Measurements from ENCODE around the gene KIF23.
"Not testable (repeated sequence)": the region's sequence is repeated elsewhere in the genome, so short reads cannot be mapped to it uniquely, and the experiment has no call there.

Gene KIF23

DNA sequence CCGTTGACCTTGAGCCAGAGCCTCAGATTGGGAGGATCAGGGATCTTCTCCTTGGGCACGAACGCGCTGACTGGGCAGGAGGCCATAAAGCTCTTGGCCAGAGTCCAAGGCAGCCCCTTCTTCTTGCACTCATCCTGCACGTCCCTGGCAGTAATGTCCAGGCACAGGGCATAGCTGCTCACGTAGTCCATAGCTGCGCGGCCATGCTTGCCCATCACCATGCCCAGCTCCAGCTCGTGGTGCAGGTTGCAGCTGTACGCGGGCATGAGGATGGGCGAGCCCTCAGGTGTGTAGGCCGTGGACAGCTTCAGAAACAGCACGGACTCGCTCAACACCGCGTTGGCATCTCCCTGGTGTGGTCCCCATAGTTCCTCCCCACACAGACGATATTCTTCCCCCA is 20.5 kb downstream of the KIF23 start:
- no peak for DNase-seq (ENCODE audit: low read depth)

DNA sequence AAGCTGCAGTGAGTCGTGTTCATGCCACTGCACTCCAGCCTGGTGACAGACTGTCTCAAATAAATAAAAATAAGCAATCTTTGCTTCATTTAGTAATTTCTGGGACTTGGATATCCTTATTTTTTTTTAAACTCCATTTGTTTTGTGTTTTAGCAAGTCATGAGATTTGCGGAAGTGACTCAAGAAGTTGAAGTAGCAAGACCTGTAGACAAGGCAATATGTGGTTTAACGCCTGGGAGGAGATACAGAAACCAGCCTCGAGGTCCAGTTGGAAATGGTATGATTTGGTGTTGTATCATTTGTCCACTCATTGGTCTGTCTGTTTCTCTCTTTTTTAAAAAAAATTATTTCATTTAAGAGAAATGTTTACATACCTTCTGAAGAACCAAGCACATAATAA is 21.8 kb downstream of the KIF23 start:
- DNase-seq (ENCODE audit: low read depth) = no peak

DNA sequence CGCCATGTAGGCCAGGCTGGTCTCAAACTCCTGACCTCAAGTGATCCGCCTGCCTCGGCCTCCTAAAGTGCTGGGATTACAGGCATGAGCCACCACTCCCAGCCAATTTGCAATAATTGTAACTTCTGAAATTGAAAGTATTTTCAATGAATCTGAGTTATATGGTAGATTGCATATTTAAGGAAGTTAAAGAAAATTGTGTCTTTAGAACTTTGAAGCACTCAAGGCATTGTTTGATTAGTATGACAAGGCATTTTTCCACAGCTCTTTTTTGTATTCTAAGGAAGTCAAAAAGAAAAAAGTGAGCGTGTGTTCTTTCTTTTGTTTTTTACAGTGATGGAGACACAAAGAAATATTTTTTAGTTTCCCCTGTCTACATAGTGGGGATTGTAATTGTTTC is 22.8 kb downstream of the KIF23 start:
- DNase-seq (ENCODE audit: low read depth) = no peak

DNA sequence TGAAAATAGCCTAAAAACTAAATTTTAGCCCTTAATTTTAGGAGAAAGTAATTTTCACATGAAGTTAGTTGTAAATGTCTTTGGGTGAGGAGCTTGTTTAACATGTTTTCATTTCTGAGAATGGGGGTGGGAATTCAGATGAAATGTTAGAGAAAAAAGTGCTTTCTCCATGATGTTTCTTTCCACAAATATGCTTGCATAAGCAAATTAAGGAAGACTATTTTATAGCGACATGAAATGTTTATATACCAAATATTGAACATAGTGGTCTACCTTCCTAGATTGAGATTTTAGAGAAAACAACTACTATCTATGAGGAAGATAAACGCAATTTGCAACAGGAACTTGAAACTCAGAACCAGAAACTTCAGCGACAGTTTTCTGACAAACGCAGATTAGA is 25.5 kb downstream of the KIF23 start:
- no peak for DNase-seq (ENCODE audit: low read depth)

DNA sequence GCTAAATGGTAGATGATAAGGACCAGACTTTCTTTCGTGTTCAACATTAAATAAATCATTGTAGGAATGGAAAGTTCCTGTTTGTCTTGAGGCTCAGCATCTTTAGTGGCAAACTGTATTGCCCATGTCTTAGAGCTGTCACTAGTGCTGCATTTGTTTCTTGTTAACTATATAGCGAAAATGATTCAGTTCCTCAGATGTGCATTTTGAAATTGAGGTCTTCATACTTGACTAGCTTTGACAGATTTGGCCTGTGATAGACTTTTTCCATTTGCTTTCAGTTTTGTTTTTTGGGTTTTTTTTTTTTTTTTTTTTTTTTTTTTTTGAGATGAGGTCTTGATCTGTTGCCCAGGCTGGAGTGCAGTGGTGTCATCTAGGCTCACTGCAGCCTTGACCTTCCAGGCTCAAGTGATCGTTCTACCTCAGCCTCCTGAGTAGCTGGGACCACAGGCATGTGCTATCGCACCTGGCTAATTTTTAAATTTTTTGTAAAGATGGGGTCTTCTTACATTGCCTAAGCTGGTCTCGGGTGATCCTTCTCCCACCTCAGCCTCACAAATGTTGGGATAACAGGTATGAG is 29.0 kb downstream of the KIF23 start:
- no peak for DNase-seq (ENCODE audit: low read depth)

DNA sequence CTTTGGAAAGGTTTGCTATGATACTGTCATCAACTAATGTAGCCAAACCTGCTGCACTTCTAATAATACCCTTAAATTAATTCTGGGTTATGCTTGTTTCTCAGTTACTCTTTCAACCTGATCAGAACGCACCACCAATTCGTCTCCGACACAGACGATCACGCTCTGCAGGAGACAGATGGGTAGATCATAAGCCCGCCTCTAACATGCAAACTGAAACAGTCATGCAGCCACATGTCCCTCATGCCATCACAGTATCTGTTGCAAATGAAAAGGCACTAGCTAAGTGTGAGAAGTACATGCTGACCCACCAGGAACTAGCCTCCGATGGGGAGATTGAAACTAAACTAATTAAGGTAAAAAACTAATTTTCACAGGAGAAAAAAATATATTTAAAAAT is 30.5 kb downstream of the KIF23 start:
- no peak for DNase-seq (ENCODE audit: low read depth)

DNA sequence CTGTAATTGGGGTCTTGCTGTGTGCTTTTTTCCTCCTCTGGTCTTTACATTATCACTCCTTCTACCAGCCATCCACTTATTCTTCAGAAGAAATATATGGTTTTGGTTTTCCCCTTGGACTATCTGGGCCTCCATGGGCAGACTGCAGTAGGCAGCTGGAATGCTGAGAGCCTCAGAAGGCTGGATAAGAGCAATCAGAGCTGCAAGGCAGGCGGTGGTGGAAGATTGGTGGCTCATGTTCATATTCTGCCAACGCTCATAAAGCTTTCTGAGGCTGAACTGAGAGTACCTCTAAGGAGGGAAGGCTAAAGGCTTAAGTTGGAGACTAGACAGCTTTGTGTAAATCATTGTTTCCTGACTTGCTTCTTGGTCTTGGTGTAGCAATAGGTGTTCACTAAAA is 32.8 kb downstream of the KIF23 start:
- DNase-seq (ENCODE audit: low read depth) = no peak

DNA sequence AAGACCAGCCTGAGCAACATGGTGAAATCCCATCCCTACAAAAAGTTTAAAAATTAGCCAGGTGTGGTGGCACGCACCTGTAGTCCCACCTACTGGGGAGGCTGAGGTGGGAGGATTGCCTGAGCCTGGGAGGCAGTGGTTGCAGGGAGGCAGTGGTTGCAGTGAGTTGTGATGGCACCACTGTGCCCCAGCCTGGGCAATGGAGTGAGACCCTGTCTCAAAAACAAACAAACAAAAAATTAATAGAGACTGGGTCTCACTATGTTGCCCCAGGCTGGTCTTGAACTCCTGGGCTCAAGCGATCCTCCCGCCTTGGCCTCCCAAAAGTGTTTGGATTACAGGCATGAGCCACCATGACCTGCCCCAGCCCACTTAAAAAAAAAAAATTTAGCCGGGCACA is 36.1 kb downstream of the KIF23 start:
- DNase-seq (ENCODE audit: low read depth) = not testable (repeated sequence)

DNA sequence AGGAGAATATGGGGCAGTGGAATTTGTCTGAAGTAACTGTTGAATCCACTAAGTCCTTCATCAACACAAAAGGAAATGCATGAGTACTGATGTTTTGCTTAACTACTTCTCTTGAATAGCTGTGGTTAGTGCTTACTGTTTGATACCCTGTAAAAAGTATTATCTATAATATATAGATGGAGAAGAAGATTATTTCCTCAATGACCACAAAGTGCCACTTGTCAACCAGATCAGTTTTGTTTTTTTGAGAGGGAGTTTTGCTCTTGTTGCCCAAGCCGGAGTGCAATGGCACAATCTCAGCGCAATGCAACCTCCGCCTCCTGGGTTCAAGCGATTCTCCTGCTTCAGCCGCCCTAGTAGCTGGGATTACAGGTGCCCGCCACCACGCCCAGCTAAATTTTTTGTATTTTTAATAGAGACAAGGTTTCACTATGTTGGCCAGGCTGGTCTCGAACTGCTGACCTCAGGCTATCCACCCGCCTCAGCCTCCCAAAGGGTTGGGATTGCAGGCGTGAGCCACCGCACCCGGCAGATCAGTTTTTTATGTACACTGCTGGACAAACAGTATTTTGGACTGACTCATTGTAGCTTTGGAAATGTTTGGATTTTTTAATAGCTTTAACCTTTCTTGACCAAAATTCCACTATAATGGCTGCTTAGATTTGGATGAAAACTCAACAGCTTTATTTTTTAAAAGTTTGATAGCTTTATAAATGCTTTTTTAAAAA is 37.0 kb downstream of the KIF23 start:
- DNase-seq (ENCODE audit: low read depth) = peak; percentile 61

DNA sequence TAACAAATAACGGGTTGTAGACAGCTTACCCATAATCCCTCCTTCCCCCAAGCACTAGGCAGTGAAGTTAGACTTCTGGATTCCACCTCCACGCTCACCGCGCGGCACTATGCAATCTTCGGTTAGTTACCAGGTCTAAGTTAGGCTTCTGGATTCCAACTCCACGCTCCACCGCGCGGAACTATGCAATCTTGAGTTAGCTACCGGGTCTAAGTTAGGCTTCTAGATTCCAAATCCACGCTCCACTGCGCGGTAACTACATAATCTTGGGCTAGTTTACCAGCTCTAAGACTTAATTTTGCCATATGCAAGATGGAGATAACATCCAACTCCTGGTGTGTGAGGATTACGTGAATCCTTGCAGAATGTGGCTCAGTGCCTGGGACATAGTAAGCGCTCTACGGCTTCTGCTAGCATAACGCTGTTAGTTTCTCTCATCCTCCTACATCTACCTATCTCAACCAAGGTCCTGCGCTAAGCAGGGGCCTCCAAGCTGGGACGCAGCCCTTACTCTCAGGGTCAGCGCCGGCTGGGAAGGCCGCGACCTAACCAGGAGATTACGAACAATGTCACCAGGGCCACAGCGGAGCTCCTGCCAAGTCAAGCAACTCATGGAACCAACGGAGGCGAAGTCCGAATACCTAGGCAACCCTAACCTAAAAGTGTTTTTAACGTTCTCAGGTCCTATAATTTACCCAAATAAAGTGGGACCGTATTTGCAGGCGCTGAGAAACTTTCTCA is 38.0 kb downstream of the KIF23 start:
- peak; percentile 59 for DNase-seq (ENCODE audit: low read depth)

DNA sequence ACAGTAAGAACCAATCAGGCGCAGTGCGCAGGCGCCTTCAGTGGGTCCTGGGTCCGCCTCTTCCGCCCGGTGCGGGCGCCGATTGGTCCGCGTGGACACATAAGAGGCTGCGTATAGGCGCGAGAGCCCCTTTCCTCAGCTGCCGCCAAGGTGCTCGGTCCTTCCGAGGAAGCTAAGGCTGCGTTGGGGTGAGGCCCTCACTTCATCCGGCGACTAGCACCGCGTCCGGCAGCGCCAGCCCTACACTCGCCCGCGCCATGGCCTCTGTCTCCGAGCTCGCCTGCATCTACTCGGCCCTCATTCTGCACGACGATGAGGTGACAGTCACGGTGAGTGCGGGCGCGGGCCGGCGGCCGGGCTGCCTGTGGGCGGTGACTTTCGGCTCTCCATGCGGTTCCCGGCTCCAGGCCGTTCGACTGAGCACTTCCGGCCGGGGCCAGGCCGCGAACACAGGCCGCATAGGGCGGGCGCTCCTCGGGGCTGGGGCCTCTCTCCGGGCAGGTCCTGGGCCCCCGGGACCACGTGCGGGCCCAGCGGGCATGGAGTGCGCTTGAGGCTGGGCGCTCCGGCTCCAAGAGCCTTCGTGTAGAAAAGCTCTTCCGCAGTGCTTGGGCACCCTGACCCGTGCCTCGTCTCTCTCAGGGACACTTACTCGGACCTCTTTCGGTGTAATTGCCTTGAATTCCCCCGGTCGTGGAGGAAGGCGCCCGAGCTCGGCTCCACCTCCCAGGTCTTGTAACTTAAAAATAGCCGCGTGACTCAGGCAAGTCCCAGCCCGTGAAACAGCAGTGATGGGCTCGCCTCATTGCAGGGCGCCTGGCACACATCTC is 38.8 kb downstream of the KIF23 start, which contains the start of gene RPLP1:
TSS of gene RPLP1 (plus strand) at position 127 of the 830 bp plus-strand sequence. CDS start at position 258, 131 bp downstream.
- peak; percentile 95 for DNase-seq (ENCODE audit: low read depth)

DNA sequence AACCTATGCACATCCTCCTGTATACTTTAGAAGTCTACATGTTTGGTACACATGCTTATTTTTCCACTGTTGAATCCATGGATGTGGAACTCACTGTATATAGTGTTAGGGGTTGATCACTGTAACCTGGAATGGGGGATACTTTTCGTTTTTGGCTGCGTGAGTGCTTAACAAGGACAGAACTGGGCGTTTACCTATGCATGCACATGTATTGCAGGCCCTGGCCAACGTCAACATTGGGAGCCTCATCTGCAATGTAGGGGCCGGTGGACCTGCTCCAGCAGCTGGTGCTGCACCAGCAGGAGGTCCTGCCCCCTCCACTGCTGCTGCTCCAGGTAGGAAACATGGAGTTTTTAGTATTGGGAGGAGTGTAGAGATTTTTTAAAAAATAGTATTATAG is 40.8 kb downstream of the KIF23 start:
- DNase-seq (ENCODE audit: low read depth) = no peak

DNA sequence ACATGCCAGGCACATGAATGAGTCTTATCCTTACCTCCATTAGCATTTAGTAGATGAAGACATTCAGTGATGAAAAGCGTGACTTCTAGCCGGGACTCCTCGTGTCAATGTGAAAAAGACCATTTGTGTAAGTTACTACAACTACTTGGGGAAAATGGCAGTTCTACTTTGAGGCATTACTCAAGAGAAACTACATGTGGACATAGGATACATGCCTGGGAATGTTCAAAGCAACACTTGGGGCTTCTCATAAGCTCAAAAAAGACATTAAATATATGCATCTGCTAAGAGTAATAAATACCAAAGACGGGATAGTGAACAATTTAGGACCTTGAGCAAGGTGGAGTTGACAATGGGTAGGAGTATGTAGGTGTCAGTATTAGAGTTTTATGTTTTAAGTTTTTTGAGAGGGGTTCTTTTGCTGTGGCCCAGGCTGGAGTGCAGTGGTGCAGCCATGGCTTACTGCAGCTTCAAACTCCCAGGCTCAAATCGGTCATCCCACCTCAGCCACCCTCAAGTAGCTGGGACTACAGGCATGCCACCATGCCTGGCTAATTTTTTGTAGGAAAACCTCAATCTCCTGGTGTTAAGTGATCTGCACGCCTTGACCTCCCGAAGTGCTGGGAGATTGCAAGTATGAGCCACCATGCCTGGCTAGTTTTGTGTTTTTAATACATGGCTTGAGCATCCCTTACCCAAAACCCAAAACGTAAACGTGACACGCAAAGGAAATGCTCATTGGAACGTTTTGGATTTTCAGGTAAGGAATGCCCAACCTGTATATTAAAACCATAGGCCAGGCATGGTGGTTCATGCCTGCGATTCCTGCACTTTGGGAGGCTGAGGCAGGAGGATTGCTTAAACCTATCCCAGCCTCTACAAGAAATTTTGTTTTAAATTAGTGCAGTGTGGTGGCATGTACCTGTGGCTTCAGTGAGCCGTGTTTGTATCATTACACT is 42.3 kb downstream of the KIF23 start:
- no peak for DNase-seq (ENCODE audit: low read depth)

DNA sequence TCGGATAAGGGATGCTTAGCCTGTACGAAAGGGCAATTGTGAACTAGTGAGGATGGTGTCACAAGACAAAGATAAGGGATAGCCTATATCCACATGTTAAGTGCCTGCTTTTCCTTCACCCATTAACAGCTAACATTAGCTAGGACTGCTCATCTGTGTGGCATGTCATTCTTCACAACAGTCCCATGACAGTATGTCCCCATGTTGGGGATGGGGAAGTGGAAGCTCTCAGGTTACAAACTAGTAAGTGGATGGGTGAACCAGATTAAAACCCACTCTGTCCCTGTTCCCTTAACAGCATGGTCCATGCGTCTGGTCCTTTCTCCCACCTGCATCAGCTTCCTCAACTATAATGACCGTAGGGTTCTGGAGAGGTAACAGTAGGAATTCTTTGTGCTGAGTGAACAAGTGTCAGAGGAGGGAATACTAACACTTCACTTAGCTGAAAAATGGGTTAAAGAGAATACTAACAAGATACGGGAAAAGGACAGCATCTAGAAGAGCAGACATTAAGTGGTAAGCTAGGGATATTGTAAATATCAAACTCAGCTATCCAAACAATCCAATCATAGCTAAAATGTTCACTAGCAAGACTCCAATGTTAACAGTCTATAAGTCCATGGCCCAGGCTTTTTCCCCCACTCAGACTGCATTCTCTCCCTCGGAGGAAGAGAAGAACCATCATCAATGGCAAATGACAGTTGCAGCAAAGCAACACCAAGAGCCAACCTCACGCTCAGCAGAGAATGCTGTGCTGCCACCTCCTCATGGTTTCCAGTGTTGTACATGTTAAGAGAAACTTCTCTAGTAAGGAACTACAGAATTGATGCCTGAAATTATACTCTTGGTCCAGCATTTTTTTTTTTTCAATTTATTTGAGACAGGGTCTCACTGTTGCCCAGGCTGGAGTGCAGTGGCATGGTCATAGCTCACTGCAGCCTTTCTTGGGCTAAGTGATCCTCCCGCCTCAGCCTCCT is 43.4 kb downstream of the KIF23 start:
- DNase-seq (ENCODE audit: low read depth) = peak; percentile 53

DNA sequence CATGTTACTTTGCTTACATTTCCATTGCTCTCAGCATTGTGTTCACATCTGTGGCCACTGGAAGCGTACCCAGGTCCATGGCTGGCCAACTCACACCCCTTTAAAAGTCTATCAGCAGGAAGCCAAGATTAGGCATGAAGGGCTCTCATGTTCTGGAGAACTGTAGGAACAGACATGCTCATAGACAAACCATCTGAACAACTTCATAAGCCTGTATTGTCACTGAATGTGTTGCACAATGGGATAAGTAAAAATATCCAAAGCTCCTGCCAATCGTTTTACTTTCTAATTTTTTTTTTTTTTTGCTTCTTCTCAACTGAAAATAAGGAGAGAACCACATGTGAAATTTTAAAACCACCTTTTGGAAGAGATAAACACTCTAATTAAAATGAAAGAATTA is 44.9 kb downstream of the KIF23 start:
- DNase-seq (ENCODE audit: low read depth) = no peak

DNA sequence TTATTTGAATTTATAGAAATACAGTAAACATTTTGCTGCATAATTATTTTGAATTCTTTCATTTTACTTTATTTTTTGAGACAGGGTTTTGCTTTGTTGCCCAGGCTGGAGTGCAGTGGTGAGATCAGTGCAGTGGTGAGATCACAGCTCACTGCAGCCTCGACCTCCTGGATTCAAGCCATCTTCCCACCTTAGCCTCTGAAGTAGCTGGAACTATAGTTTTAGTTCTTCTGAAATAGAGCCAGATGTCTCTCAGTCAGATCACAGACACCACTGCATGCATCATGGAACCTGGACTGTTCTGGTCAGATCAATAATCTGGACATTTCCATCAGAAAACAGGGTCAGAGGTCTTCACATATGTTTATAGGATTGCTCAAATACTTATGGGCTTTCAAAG is 46.3 kb downstream of the KIF23 start:
- DNase-seq (ENCODE audit: low read depth) = no peak

DNA sequence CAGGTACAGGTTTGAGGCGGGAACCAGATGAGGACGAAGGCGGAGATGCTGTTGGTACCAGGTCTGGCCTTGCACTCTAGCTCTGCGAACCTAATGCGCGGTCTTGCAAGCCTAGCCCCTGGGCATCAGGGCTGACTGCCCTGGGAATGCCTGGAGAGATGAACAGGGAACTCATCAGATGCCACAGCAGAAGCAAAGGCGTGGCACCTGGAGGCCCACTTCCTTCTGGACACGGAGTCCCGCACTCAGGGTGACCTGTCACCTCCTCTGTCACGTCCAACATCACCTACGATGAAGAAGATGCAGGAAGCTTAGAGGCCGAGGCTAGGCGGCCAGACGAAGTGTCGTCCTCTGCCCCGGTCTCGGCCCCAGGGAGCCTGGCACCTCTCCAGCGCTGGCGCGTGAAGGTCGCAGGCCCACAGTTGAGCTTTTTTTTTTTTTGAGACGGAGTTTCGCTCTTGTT is 47.9 kb downstream of the KIF23 start:
- no peak for DNase-seq (ENCODE audit: low read depth)

DNA sequence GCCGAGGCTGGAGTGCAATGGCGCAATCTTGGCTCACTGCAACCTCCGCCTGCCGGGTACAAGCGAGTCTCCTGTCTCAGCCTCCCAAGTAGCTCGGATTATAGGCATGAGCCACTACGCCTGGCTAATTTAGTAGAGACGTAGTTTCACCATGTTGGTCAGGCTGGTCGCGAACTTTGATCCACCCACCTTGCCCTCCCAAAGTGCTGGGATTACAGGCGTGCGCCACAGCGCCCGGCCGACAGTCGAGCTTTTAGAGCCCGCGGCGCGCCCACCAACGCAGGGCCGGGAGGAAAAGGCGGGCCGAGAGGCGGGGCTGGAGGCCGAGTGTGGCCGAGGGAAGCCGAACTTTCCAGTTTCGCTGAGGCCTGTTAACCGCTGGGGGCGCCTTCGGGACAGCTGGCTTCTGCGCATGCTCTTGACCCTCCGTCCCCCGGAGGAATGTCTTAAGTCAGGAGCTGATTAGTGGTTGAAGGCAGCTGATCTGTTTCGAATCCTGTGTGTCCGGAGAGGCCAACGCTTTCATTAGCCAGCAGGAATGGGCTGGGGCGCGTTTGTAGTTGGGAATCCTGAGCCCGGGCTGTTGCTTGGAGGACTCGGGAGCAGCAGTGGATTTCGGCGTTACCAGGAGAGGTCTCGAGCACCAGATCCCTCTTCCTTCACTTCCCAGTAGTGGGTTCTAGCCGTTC is 48.5 kb downstream of the KIF23 start:
- peak; percentile 98 for DNase-seq (ENCODE audit: low read depth)

DNA sequence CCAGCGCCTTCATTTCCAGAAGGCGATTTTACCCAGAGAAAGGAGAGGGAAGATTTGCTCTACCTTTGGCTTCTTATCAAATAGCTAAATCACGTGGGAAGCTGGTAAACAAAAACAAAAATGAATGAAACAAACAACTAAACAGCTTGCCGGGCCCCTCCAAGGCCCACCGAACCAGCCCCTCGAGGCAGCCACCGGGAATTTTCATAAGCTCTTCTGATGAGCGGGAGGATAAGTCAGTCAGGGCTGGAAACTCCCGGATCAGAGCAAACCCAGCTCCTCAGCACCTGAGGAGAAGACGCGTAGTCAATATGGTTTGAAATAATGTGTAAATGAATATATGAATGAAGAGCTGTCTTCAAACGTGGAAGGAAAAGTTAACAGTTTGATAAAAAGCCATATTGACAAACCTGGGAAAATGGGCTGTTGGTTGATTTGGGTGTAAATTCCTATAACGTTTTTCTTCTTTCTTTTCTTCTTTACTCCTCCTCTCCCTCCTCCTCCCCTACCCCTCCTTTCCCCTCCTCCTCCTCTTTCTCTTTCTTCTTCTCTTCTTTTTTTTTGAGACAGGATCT is 49.1 kb downstream of the KIF23 start:
- no peak for DNase-seq (ENCODE audit: low read depth)

All from EH (cell line).